Duodenal mucosa (tissue), 2 donors: Measurements from ENCODE around the gene SH3PXD2A.

Source experiments
- H3K27ac ChIP-seq: one replicate; pipeline ENCODE4 v1.7.0; 2013; ENCODE audit warnings: low read depth, low read length
- H3K27me3 ChIP-seq, 2 donors: one replicate each; pipeline ENCODE4 v1.7.0; 2013; ENCODE audit warnings: low read length in 2 of 2, control low read depth in 1 of 2; ENCODE audit not compliant: insufficient read depth in 2 of 2, control insufficient read depth in 1 of 2
- H3K36me3 ChIP-seq, 2 donors: one replicate each; pipeline ENCODE4 v1.7.0; 2013; ENCODE audit warnings: low read length in 2 of 2, control low read depth in 1 of 2; ENCODE audit not compliant: insufficient read depth in 2 of 2, control insufficient read depth in 1 of 2
- H3K4me1 ChIP-seq, 2 donors: one replicate each; pipeline ENCODE4 v1.7.0; 2013; ENCODE audit warnings: low read length in 2 of 2, control low read depth in 1 of 2; ENCODE audit not compliant: insufficient read depth in 2 of 2, control insufficient read depth in 1 of 2
- H3K4me3 ChIP-seq, 2 donors: one replicate each; pipeline ENCODE4 v1.7.0; 2013; ENCODE audit warnings: low read length in 2 of 2, low read depth in 1 of 2
- H3K9ac ChIP-seq, 2 donors: one replicate each; pipeline ENCODE4 v1.7.0; 2013; ENCODE audit warnings: low read length in 2 of 2, low read depth in 1 of 2
- H3K9me3 ChIP-seq, 2 donors: one replicate each; pipeline ENCODE4 v1.7.0; 2013; ENCODE audit warnings: low read length in 2 of 2, control low read depth in 1 of 2; ENCODE audit not compliant: control insufficient read depth in 1 of 2

SH3PXD2A gene, protein sequence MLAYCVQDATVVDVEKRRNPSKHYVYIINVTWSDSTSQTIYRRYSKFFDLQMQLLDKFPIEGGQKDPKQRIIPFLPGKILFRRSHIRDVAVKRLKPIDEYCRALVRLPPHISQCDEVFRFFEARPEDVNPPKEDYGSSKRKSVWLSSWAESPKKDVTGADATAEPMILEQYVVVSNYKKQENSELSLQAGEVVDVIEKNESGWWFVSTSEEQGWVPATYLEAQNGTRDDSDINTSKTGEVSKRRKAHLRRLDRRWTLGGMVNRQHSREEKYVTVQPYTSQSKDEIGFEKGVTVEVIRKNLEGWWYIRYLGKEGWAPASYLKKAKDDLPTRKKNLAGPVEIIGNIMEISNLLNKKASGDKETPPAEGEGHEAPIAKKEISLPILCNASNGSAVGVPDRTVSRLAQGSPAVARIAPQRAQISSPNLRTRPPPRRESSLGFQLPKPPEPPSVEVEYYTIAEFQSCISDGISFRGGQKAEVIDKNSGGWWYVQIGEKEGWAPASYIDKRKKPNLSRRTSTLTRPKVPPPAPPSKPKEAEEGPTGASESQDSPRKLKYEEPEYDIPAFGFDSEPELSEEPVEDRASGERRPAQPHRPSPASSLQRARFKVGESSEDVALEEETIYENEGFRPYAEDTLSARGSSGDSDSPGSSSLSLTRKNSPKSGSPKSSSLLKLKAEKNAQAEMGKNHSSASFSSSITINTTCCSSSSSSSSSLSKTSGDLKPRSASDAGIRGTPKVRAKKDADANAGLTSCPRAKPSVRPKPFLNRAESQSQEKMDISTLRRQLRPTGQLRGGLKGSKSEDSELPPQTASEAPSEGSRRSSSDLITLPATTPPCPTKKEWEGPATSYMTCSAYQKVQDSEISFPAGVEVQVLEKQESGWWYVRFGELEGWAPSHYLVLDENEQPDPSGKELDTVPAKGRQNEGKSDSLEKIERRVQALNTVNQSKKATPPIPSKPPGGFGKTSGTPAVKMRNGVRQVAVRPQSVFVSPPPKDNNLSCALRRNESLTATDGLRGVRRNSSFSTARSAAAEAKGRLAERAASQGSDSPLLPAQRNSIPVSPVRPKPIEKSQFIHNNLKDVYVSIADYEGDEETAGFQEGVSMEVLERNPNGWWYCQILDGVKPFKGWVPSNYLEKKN

DNA sequence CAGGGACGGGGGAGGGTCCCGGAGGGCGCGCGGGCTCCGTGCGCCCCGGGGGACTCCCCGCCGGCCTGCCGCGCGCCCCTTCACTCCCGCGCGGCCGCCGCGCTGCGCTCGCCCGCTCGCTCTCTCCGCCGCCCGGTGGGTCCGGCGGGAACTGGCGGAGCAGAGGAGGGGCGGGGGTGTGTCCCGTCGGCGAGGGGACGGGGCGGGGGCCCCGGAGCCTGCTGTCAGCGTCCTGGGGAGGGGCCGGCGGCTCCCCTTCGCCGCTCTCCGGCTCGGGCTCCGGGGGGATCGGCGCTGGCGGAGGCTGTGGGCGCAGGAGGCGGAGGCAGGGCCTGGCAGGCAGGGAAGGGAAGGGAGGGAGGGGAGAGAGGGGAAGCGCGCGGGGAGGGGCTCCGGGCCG, at the start of gene SH3PXD2A:
SH3PXD2A (minus strand) TSS at position 153 of the 400 bp plus-strand sequence. CDS start 310 bp downstream, outside the sequence.
- Histone ChIP-seq H3K9me3 (no peaks in the 10 kb centered on the region), H3K4me1 (peaks cover 46 to 54% of the 10 kb centered on the region in 2 donors), H3K4me3 (peak within 1 kb of the TSS; percentile 64 to 69), H3K27ac (no peak within 1 kb of the TSS), H3K36me3 (no peaks in the 10 kb centered on the region), H3K9ac (peak within 1 kb of the TSS; percentile 8 to 67), H3K27me3 (peaks cover 0 to 4% of the 10 kb centered on the region in 2 donors)

DNA sequence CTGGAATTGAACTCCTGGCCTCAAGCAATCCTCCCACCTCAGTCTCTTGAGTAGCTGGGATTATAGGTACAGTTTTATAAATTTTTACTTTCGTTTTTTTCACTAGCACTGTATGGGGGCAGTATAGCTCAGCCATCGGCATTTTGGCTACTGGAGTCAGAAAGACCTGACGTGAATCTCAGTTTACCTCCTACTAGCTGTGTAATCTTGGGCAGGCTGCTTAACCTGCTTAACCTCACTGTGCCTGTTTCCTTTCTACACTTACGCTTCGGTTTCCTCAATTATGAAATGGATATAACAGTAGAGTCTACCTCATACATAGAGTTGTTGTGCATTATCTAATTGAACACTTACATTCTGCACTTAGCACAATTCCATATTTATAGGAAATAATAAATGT, 45.9 kb upstream of the SH3PXD2A start:
- H3K9me3 ChIP-seq, result no peaks in the 10 kb centered on the region
- no peaks in the 10 kb centered on the region for H3K4me1 ChIP-seq
- no peak overlapping the region for H3K27ac ChIP-seq
- H3K4me3 ChIP-seq, result no peak overlapping the region
- H3K27me3 ChIP-seq, result no peaks in the 10 kb centered on the region
- H3K9ac ChIP-seq, result no peak overlapping the region
- peaks cover 16 to 38% of the 10 kb centered on the region in 2 donors for H3K36me3 ChIP-seq

DNA sequence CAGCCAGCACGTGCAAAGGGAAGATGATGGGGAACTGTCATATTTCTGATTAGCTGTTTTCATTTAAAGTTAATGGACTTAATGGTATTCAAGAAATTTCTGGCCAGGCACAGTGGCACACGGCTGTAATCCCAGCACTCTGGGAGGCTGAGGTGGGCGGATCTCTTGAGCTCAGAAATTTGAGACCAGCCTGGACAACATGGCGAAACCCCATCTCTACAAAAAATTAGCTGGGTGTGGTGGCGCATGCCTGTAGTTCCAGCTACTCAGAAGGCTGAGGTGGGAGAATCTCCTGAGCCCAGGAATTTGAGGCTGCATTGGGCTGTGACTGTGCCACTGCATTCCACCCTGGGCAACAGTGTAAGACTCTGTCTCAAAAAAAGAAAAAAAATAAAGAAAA, 43.9 kb upstream of the SH3PXD2A start:
- Histone ChIP-seq H3K27me3 (no peaks in the 10 kb centered on the region), H3K9me3 (no peaks in the 10 kb centered on the region), H3K4me1 (peaks cover 4 to 15% of the 10 kb centered on the region in 2 donors), H3K36me3 (peaks cover 22 to 46% of the 10 kb centered on the region in 2 donors), H3K27ac (no peak overlapping the region), H3K9ac (no peak overlapping the region), H3K4me3 (no peak overlapping the region)

DNA sequence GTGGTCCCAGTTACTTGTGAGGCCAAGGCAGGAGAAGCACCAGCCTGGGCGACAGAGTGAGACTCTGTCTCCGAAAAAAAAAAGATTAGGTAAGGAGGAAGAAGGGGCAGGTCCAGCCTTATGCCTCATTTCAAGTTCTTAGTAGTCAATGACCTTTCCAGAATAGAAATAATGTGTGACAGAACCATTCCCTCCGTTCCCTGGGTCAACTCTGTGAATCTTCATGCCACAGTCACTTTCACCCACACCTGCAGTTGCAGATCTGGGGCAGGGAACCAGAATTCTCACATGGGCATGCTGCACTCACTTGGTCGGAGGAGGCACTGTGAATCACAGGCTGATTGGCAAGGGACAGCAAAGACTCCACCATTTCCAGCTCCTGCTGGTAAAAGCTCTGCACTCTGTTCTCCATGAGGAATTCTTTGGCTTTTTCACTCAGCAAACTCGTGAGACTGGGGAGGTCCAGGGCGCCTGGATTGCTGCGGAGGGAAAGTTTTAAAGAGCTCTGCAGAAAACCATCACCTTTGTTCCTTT, 41.9 kb upstream of the SH3PXD2A start:
- H3K27ac ChIP-seq, result no peak overlapping the region
- H3K9me3 ChIP-seq, result no peaks in the 10 kb centered on the region
- H3K36me3 ChIP-seq, result peaks cover 22 to 44% of the 10 kb centered on the region in 2 donors
- no peaks in the 10 kb centered on the region for H3K27me3 ChIP-seq
- H3K4me3 ChIP-seq, result no peak overlapping the region
- H3K4me1 ChIP-seq, result peaks cover 4 to 25% of the 10 kb centered on the region in 2 donors
- H3K9ac ChIP-seq, result no peak overlapping the region

DNA sequence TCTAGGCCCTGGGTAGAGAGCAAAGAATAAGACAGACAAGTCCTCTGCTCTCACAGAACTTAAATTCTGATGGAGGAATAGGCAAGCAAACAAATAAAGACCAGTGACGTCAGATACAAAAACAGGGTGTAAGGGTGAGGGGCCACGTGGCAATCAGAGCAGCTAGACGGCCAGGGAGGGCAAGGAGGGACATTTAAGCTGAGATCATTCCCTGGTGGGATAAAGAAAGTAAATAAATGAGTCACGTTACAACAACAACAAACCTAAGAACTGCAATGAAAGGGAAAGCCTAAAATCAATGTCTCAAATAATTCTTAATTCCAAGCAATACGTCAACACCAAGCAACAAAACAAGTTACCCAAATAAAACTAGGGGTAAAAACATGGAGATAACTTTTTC, 40.8 kb upstream of the SH3PXD2A start:
- Histone ChIP-seq H3K27me3 (no peaks in the 10 kb centered on the region), H3K27ac (no peak overlapping the region), H3K9ac (peak overlapping the region in 1 of 2 donors; percentile 3), H3K9me3 (no peaks in the 10 kb centered on the region), H3K36me3 (peaks cover 22 to 53% of the 10 kb centered on the region in 2 donors), H3K4me3 (no peak overlapping the region), H3K4me1 (peaks cover 4 to 25% of the 10 kb centered on the region in 2 donors)

DNA sequence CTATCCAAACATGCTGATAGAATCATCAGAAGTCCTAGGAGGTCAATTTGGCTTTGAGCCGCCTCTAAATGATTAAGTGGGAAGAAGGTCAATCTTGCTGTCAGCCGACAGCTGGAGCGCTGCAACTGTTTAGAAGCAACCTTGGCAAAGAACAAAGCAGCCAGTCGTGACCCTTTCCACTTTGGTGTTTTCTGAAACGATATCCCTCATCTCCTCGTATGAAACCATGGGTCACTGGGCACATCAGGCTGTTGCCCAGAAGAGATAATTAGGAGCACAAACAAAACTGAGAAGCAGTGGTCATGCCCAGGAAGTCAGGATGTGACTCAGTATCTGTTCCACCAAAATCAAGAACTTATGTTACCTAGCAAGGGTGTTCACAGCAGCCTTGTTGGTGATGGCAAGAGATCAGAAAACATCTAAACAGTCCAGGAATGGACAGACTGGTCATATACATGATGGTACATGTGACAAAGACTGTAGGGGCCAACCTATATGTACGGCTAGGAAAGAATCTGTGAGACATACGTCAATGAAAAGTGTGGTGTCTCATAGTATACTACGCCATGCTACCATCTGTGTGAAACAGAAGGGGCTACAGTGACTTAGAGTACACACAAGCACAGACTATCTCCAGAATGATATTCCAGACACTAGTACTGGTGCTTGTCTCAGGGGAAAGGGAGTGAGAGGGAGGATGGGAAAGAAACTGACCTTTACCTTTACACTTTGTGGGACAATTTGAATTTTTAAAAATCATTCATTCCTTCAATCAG, 40.2 kb upstream of the SH3PXD2A start:
- Histone ChIP-seq H3K27me3 (no peaks in the 10 kb centered on the region), H3K36me3 (peaks cover 22 to 59% of the 10 kb centered on the region in 2 donors), H3K9ac (peak overlapping the region in 1 of 2 donors; percentile 3), H3K4me3 (no peak overlapping the region), H3K9me3 (no peaks in the 10 kb centered on the region), H3K27ac (peak overlapping the region; percentile 59), H3K4me1 (peaks cover 4 to 27% of the 10 kb centered on the region in 2 donors)

DNA sequence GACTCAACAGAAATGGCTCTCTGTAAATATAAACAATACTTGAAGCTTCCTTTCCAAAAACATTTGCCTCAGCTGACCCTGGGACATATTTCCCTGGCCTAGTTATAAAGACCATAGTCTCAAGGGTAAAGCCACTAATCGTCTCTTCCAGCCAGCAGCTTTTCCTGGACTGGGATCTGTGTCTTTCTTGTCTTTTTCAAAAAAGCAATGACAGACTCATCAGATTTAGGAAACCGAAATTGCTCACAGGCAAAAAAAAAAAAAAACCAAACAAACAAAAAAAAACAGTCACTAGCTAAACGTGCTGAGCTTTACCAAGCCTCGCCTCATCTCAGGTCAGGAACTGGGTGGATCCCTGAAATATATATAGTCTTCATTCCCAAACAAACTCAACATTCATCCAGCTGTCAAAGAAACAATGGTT, 39.1 kb upstream of the SH3PXD2A start:
- Histone ChIP-seq H3K9ac (no peak overlapping the region), H3K4me1 (peaks cover 13 to 35% of the 10 kb centered on the region in 2 donors), H3K4me3 (no peak overlapping the region), H3K36me3 (peaks cover 22 to 52% of the 10 kb centered on the region in 2 donors), H3K27me3 (no peaks in the 10 kb centered on the region), H3K27ac (no peak overlapping the region), H3K9me3 (no peaks in the 10 kb centered on the region)

DNA sequence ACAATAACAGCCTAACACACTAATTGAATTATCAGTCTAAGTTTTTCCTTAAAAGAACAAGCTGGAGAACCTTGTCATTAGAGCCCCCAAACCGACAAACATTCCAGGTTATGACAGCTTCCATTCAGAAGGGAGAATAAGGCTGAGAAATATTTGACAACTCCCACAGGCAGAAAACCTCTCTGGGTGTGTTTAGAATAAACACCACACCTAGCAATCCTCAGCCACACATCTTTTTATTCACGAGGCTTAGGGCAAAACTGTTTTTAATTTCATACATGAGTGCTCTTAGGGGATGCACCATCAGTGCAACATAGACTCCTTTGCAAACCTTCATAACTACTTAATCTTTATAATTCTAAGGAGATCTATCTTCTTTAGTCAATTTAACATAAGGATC, 38.4 kb upstream of the SH3PXD2A start:
- H3K27me3 ChIP-seq, result no peaks in the 10 kb centered on the region
- H3K27ac ChIP-seq, result no peak overlapping the region
- H3K9ac ChIP-seq, result no peak overlapping the region
- H3K4me1 ChIP-seq, result peaks cover 17 to 41% of the 10 kb centered on the region in 2 donors
- no peaks in the 10 kb centered on the region for H3K9me3 ChIP-seq
- H3K4me3 ChIP-seq, result no peak overlapping the region
- peaks cover 17 to 47% of the 10 kb centered on the region in 2 donors for H3K36me3 ChIP-seq

DNA sequence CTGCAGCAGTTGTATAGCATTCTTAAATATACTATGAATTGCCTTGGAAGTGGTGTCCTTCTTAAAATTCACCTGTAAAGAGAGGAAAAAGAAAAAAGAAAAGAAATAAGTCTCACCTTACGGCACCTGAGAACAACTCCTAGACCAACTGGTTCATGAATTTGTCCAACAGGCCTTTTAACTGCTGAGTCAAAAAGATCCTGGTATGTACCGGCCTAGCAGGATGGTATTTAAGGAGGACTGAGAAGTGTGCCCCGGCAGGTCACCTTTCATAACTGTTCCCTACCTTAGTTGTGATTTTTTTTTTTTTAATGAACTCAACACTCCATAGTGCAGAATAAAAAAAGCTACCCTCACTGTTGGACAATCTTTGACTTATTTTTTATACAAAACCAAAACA, 36.8 kb upstream of the SH3PXD2A start:
- no peak overlapping the region for H3K4me3 ChIP-seq
- no peak overlapping the region for H3K9ac ChIP-seq
- H3K36me3 ChIP-seq, result peaks cover 7 to 37% of the 10 kb centered on the region in 2 donors
- H3K27me3 ChIP-seq, result no peaks in the 10 kb centered on the region
- H3K9me3 ChIP-seq, result no peaks in the 10 kb centered on the region
- no peak overlapping the region for H3K27ac ChIP-seq
- H3K4me1 ChIP-seq, result peaks cover 25 to 57% of the 10 kb centered on the region in 2 donors
